ENCODE data around the gene DSCAML1. TPM values are rescaled to one million over a fixed set of nuclear protein-coding genes. Genes with fewer than 3 reads are reported as not detected.

Gene DSCAML1
- total and polyA plus RNA-seq, 2 of the 8 experiments (the other 6 are each of a cell fraction or from before 2014, with no cell fraction given): 0.19 to 0.24 TPM

DNA sequence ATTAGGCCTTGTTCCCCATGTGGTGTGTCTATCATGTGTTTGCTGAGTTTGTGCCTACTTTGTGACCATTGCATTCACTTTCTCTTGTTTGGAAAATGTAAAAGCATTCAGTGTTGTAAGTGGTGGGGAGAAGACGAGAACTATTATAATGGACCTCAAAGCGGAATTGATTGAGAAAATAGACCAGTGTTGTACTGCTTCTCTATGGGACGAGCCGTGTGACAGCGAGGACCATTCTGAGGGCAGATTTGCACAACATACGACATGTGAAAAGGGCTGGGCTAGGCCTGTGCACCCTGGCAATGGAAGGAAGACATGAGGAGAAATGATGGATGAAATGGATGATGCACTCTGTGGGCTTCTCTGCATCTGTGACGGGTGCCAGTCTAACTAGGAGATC, 233.5 kb downstream of the DSCAML1 start:
- 86% methylated on average over 7 of the region's 7 CpGs; no CpG with 5 or more reads in 1 of the 2 experiments for WGBS, 2 experiments (ENCODE audit: extremely low coverage in 1 of 2, insufficient coverage in 1 of 2, insufficient read length in 1 of 2, insufficient replicate concordance in 2 of 2, low coverage in 1 of 2, low lambda C conversion rate in 2 of 2, missing lambda C conversion rate in 1 of 2)
- no peak overlapping the region for H3K18ac ChIP-seq (ENCODE audit: extremely low read depth, low read length)
- no peak overlapping the region for H2BK20ac ChIP-seq (ENCODE audit: low read length)
- H3K36me3 ChIP-seq (ENCODE audit: control insufficient read depth in 2 of 4, insufficient read depth in 4 of 4, low read length in 3 of 4): no peaks in the 10 kb centered on the region; a peak in 1 of 8 replicates
- H3K27me3 ChIP-seq (replicated peaks in 1 of 4; ENCODE audit: control insufficient read depth in 3 of 4, extremely low read depth in 1 of 4, insufficient read depth in 3 of 4, low read length in 3 of 4): no peaks in the 10 kb centered on the region
- H2BK5ac ChIP-seq (ENCODE audit: low read depth, low read length): no peak overlapping the region
- no peak for TF ChIP-seq CHD1 (IDR thresholded peaks at IDR 0.05; ENCODE audit: low read depth, low read length)
- no peak for TF ChIP-seq YY1 (IDR thresholded peaks at IDR 0.05; ENCODE audit: low read depth, low read length)
- no peak for TF ChIP-seq KDM4A (IDR thresholded peaks at IDR 0.05; ENCODE audit: low read depth, low read length, severe bottlenecking)
- no peak for TF ChIP-seq HDAC2 (IDR thresholded peaks at IDR 0.05; ENCODE audit: borderline replicate concordance in 1 of 2, low read depth in 2 of 2, low read length in 2 of 2)
- TF ChIP-seq SP1 (IDR thresholded peaks at IDR 0.05; ENCODE audit: low read depth, low read length): no peak
- TF ChIP-seq TAF7 (optimal IDR thresholded peaks at IDR 0.05; ENCODE audit: borderline replicate concordance, low read depth, low read length): no peak
- TF ChIP-seq ASH2L (IDR thresholded peaks at IDR 0.05; ENCODE audit: low read length): no peak
- TF ChIP-seq SIN3A (conservative IDR thresholded peaks at IDR 0.05 in 1 of 2, IDR thresholded peaks at IDR 0.05 in 1 of 2; ENCODE audit: low read depth in 1 of 2, low read length in 2 of 2): no peak
- no peak for TF ChIP-seq SAP30 (IDR thresholded peaks at IDR 0.05; ENCODE audit: insufficient read depth, insufficient replicate concordance, low read length)
- no peak for TF ChIP-seq BACH1 (IDR thresholded peaks at IDR 0.05; ENCODE audit: low read length)
- H3K9me3 ChIP-seq (ENCODE audit: insufficient read depth in 2 of 2, low read depth in 1 of 2, low read length in 1 of 2): no peaks in the 10 kb centered on the region
- FAIRE-seq (no peak), DNase-seq (ENCODE audit: low read depth in 1 of 2, low spot score in 2 of 2) (no peak)
- CTCF ChIA-PET (ENCODE audit: partially characterized antibody): interaction anchor here (0.9 to 1.9 kb wide), 5 partner anchors 11 to 245 kb away, joined by 3 to 5 read pairs (median 4); no protein-coding TSS in a partner anchor
- no peaks in the 10 kb centered on the region for H3K23me2 ChIP-seq (ENCODE audit: low read depth, low read length)
- no peak overlapping the region for H3K14ac ChIP-seq (ENCODE audit: insufficient read length)
- H4K20me1 ChIP-seq (replicated peaks in 1 of 2; ENCODE audit: control insufficient read depth in 1 of 2, insufficient read depth in 2 of 2, low read length in 2 of 2): no peaks in the 10 kb centered on the region
- H4K5ac ChIP-seq (ENCODE audit: insufficient read length, low read depth, low read length): no peak overlapping the region
- H2BK12ac ChIP-seq (ENCODE audit: low read depth, low read length): no peak overlapping the region
- no peak overlapping the region for H3K27ac ChIP-seq (ENCODE audit: low read depth, low read length)
- H3K79me2 ChIP-seq (ENCODE audit: control insufficient read depth in 1 of 2, insufficient read depth in 2 of 2, low read length in 2 of 2): no peaks in the 10 kb centered on the region
- peaks cover 2 to 4% (median 3%) of the 10 kb centered on the region in 4 experiments; a peak in 5 of 7 replicates for H3K4me1 ChIP-seq (replicated peaks in 1 of 4; ENCODE audit: control insufficient read depth in 3 of 4, insufficient read depth in 4 of 4, low read length in 3 of 4)
- no peak overlapping the region for H2AFZ ChIP-seq (ENCODE audit: low read length)
- H2BK120ac ChIP-seq (replicated peaks; ENCODE audit: low read depth, low read length): no peak overlapping the region
- no peak overlapping the region for H3K9ac ChIP-seq (replicated peaks in 1 of 4; ENCODE audit: extremely low read depth in 1 of 4, low read depth in 3 of 4, low read length in 3 of 4)
- POLR2A ChIA-PET (ENCODE audit: partially characterized antibody): no interaction called here
- H3K79me1 ChIP-seq (ENCODE audit: low read depth, low read length): no peaks in the 10 kb centered on the region
- H3K4ac ChIP-seq (replicated peaks; ENCODE audit: insufficient read length, low read depth, low read length): no peak overlapping the region
- H4K8ac ChIP-seq (ENCODE audit: extremely low read depth, insufficient read depth, low read length): peak overlapping the region; percentile 4; the same call in 1 of the 2 replicates
- no peak overlapping the region for H2BK15ac ChIP-seq (ENCODE audit: low read length)
- H3K23ac ChIP-seq (ENCODE audit: insufficient read length): no peak overlapping the region
- H3K4me3 ChIP-seq (ENCODE audit: extremely low read depth in 1 of 4, insufficient read depth in 2 of 4, low read depth in 3 of 4, low read length in 4 of 4): no peak overlapping the region
- H3K4me2 ChIP-seq (ENCODE audit: insufficient read depth in 1 of 2, low read depth in 2 of 2, low read length in 2 of 2): no peak overlapping the region
- no peak overlapping the region for H2AK5ac ChIP-seq (ENCODE audit: low read depth, low read length)
- no peak overlapping the region for H3K56ac ChIP-seq (replicated peaks; ENCODE audit: insufficient read length, low read depth, low read length)
- H4K91ac ChIP-seq (replicated peaks; ENCODE audit: insufficient read length, low read length): no peak overlapping the region

All from H1 (cell line).